GM23338 (cell line): ENCODE measurements around the gene P2RX7.

Experiments used
- CREB1 ChIP-seq: fragments of 250-450 bp; sonication (Bioruptor Pico); IDR thresholded peaks from 2 replicates; pipeline ENCODE4 v1.5.0; 2020; ENCODE audit warnings: low read depth, mild to moderate bottlenecking, moderate library complexity
- EZH2 ChIP-seq: fragments of 200-600 bp; sonication (generic); IDR thresholded peaks from one replicate; pipeline ENCODE4 v1.8.0; 2017; ENCODE audit warnings: antibody characterized with exemption, mild to moderate bottlenecking, low read depth; ENCODE audit not compliant: unreplicated experiment
- EZH2phosphoT487 ChIP-seq: fragments of 200-600 bp; sonication (generic); IDR thresholded peaks from one replicate; pipeline ENCODE4 v1.8.1; 2018; ENCODE audit warnings: antibody characterized with exemption; ENCODE audit not compliant: unreplicated experiment
- POLR2AphosphoS5 ChIP-seq: IDR thresholded peaks from 2 replicates; pipeline ENCODE4 v1.6.1; 2016; ENCODE audit warnings: antibody characterized with exemption, low read depth
- ZNF114 ChIP-seq: fragments of 250-450 bp; sonication (Bioruptor Pico); IDR thresholded peaks from 2 replicates; pipeline ENCODE4 v1.5.0; 2020; ENCODE audit warnings: mild to moderate bottlenecking, moderate library complexity
- TF ChIP-seq, protein P1 (sequence below), 2 experiments: fragments of 200-600 bp in 1 of 2; sonication (generic) in 1 of 2; conservative IDR thresholded peaks; 2 replicates each; pipeline versions ENCODE4 v1.5.1 to v1.6.1; 2016 to 2017; ENCODE audit warnings: antibody characterized with exemption in 2 of 2, low read depth in 2 of 2, mild to moderate bottlenecking in 2 of 2, moderate library complexity in 1 of 2
- TF ChIP-seq, protein P2 (sequence below): IDR thresholded peaks from 2 replicates; pipeline ENCODE4 v1.6.1; 2016; ENCODE audit warnings: antibody characterized with exemption

DNA sequence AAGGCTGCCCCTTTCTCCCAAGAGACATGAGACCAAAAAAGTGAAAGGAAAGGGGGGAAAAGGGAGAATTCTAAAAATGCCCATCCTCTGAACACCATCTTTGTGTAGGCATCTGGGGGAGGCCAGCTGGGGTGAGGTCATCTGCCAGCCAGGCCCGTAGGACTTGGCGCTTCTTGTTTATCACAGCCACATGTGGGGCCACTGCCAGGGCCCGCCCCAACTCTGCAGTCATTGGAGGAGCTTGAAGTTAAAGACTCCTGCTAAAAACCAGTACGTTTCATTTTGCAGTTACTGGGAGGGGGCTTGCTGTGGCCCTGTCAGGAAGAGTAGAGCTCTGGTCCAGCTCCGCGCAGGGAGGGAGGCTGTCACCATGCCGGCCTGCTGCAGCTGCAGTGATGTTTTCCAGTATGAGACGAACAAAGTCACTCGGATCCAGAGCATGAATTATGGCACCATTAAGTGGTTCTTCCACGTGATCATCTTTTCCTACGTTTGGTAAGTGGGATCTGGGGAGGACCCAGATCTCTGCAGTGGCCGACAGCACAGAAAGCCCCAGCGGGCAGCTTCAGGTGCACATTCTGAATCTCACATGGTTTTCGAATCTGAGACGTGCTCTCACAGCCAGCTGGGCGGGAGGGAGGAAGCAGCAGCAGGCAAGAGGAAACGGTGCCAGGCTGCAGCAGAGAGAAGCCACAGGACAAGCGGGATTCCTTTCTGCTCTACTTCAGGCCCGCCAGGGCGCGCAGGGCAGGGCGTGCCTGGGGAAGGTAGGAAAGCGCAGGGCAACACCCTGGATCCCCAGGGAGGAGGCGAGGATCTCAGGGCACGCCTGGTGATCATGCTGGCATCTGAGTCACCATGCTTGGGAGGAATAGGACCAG lies at the start of gene P2RX7:
- TF ChIP-seq, protein P1, sequence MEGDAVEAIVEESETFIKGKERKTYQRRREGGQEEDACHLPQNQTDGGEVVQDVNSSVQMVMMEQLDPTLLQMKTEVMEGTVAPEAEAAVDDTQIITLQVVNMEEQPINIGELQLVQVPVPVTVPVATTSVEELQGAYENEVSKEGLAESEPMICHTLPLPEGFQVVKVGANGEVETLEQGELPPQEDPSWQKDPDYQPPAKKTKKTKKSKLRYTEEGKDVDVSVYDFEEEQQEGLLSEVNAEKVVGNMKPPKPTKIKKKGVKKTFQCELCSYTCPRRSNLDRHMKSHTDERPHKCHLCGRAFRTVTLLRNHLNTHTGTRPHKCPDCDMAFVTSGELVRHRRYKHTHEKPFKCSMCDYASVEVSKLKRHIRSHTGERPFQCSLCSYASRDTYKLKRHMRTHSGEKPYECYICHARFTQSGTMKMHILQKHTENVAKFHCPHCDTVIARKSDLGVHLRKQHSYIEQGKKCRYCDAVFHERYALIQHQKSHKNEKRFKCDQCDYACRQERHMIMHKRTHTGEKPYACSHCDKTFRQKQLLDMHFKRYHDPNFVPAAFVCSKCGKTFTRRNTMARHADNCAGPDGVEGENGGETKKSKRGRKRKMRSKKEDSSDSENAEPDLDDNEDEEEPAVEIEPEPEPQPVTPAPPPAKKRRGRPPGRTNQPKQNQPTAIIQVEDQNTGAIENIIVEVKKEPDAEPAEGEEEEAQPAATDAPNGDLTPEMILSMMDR (conservative IDR thresholded peaks at IDR 0.05; ENCODE audit: low read depth in 2 of 2) = no peak; a peak in 1 of 4 replicates
- TF ChIP-seq, protein P2, sequence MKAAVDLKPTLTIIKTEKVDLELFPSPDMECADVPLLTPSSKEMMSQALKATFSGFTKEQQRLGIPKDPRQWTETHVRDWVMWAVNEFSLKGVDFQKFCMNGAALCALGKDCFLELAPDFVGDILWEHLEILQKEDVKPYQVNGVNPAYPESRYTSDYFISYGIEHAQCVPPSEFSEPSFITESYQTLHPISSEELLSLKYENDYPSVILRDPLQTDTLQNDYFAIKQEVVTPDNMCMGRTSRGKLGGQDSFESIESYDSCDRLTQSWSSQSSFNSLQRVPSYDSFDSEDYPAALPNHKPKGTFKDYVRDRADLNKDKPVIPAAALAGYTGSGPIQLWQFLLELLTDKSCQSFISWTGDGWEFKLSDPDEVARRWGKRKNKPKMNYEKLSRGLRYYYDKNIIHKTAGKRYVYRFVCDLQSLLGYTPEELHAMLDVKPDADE = no peak
- TF ChIP-seq POLR2AphosphoS5 (no peak), EZH2phosphoT487 (no peak), CREB1 (CRISPR knock-in tag) (no peak), EZH2 (no peak), ZNF114 (CRISPR knock-in tag) (no peak)
